ENCODE data around the gene ELFN1. TPM values are rescaled to one million over a fixed set of nuclear protein-coding genes. Genes with fewer than 3 reads are reported as not detected.

ELFN1 gene
- total RNA-seq, 6 donors from 2014 or later: 0.11 to 3.0 (median 0.30) TPM; not detected in 1

DNA sequence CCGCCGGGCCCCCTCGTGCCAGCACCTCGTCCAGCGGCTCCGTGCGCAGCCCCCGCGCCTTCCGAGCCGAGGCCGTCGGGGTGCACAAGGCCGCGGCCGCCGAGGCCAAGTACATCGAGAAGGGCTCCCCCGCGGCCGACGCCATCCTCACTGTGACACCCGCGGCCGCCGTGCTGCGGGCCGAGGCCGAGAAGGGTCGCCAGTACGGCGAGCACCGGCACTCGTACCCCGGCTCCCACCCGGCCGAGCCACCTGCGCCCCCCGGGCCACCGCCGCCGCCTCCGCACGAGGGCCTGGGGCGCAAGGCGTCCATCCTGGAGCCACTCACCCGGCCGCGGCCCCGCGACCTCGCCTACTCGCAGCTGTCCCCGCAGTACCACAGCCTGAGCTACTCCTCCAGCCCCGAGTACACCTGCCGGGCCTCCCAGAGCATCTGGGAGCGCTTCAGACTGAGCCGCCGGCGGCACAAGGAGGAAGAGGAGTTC, 76.5 kb downstream of the ELFN1 start:
- H3K4me3 ChIP-seq: no peak overlapping the region
- no peak for ATAC-seq (ENCODE audit: low FRiP score in 2 of 2)
- 92 to 93% methylated on average over 37 to 45 of the region's 60 CpGs for WGBS, 2 donors
- DNase-seq: peak in 1 of 2 donors; percentile 81
- H3K36me3 ChIP-seq: no peaks in the 10 kb centered on the region
- no peak overlapping the region for H3K27ac ChIP-seq
- H3K27me3 ChIP-seq: no peaks in the 10 kb centered on the region
- peaks cover 12 to 18% (median 16%) of the 10 kb centered on the region in 4 donors for H3K4me1 ChIP-seq
- TF ChIP-seq POLR2A (IDR thresholded peaks at IDR 0.05) (no peak), POLR2AphosphoS5 (IDR thresholded peaks at IDR 0.05) (no peak), CTCF (IDR thresholded peaks at IDR 0.05) (no peak), EP300 (IDR thresholded peaks at IDR 0.05) (no peak)
- H3K9me3 ChIP-seq: no peaks in the 10 kb centered on the region

DNA sequence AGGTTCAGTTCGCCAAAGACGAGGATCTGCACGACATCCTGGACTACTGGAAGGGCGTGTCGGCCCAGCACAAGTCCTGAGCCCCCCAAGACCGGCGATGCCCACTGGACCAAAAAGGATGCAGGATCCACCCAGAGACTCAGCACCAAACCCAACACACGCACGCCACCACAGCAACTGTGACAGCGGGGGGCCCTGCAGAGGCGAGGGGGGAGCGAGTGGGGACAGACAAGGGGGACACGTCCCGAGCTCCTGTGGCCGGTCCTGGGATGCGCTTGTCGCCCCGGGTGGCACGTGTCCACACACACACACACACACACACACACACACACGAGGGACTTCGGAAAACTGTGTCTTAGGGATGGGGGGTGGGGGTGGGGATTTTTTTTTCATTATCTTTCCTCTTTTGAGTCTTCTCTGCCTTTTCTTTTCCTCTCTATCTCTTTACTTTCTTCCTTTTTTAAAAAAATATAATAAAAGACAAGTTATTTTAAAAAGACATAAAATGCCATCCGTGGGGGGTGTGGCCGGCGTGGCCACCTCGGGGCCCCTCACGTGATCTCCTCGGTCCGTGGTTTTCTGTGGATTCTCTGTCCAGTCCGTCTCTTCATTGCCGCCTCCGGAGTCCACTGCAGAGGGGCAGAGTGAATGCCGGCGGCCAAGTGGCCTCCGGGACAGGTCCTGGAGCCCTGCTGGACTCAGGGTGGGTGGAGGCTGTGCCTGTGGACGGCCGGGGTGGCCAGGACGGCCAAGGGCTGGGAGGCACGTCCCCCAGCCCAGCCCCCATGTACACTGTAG, 77.1 kb downstream of the ELFN1 start:
- 85 to 88% methylated on average over 34 to 35 of the region's 38 CpGs for WGBS, 2 donors

GRCh38 chr7:1748076-1748838, 78.2 kb downstream of the ELFN1 start:
- peaks cover 0 to 1% (median under 1%) of the 10 kb centered on the region in 4 donors for H3K4me1 ChIP-seq
- H3K9me3 ChIP-seq: no peaks in the 10 kb centered on the region
- no peak for TF ChIP-seq CTCF (IDR thresholded peaks at IDR 0.05)
- TF ChIP-seq POLR2AphosphoS5 (IDR thresholded peaks at IDR 0.05): no peak
- TF ChIP-seq EP300 (IDR thresholded peaks at IDR 0.05): no peak
- TF ChIP-seq POLR2A (IDR thresholded peaks at IDR 0.05): no peak
- ATAC-seq (ENCODE audit: low FRiP score in 2 of 2) (no peak), DNase-seq (peak in 1 of 2 donors; percentile 81)
- 63 to 65% methylated on average over 23 to 31 of the region's 32 CpGs for WGBS, 2 donors
- no peaks in the 10 kb centered on the region for H3K27me3 ChIP-seq
- H3K36me3 ChIP-seq: no peaks in the 10 kb centered on the region
- no peak overlapping the region for H3K27ac ChIP-seq
- H3K4me3 ChIP-seq: no peak overlapping the region

More for the DNA sequence above, 77.1 kb downstream of the ELFN1 start:
- H3K4me3 ChIP-seq: no peak overlapping the region
- ATAC-seq (ENCODE audit: low FRiP score in 2 of 2) (no peak), DNase-seq (peak in 1 of 2 donors; percentile 66)
- H3K27ac ChIP-seq: no peak overlapping the region
- no peaks in the 10 kb centered on the region for H3K27me3 ChIP-seq
- H3K36me3 ChIP-seq: no peaks in the 10 kb centered on the region
- H3K9me3 ChIP-seq: no peaks in the 10 kb centered on the region
- TF ChIP-seq POLR2A (IDR thresholded peaks at IDR 0.05) (no peak), EP300 (IDR thresholded peaks at IDR 0.05) (no peak), POLR2AphosphoS5 (IDR thresholded peaks at IDR 0.05) (no peak), CTCF (IDR thresholded peaks at IDR 0.05) (no peak)
- H3K4me1 ChIP-seq: peaks cover 10 to 12% (median 11%) of the 10 kb centered on the region in 4 donors

- TF ChIP-seq POLR2A (IDR thresholded peaks at IDR 0.05): no peak
- no peak for TF ChIP-seq EP300 (IDR thresholded peaks at IDR 0.05)
- TF ChIP-seq POLR2AphosphoS5 (IDR thresholded peaks at IDR 0.05): no peak
- TF ChIP-seq CTCF (IDR thresholded peaks at IDR 0.05): no peak
- WGBS, 2 donors: 26 to 33% methylated on average over 5 to 8 of the region's 8 CpGs
Observed at GRCh38 chr7:1748839-1749173, 78.7 kb downstream of the ELFN1 start.

More at GRCh38 chr7:1748839-1749173, 78.7 kb downstream of the ELFN1 start:
- ATAC-seq (ENCODE audit: low FRiP score in 2 of 2): no peak
- H3K27ac ChIP-seq: no peak overlapping the region
- no peak overlapping the region for H3K4me3 ChIP-seq
- no peaks in the 10 kb centered on the region for H3K9me3 ChIP-seq
- no peaks in the 10 kb centered on the region for H3K4me1 ChIP-seq
- H3K36me3 ChIP-seq: no peaks in the 10 kb centered on the region
- no peaks in the 10 kb centered on the region for H3K27me3 ChIP-seq
- peak in 1 of 2 donors; percentile 24 for DNase-seq
